Measurements from ENCODE around the gene ABCG2.

GRCh38 chr4:88108747-88109122, 49.7 kb downstream of the ABCG2 start:
- TF ChIP-seq CDX4 (CRISPR knock-in tag; IDR thresholded peaks at IDR 0.05; ENCODE audit: borderline replicate concordance), result no peak
- TF ChIP-seq CTCF (IDR thresholded peaks at IDR 0.05), result no peak
- TF ChIP-seq NR3C1 (CRISPR knock-in tag; conservative IDR thresholded peaks at IDR 0.05; ENCODE audit: low read depth), result no peak
- TF ChIP-seq KAT7 (CRISPR knock-in tag; IDR thresholded peaks at IDR 0.05; ENCODE audit: borderline replicate concordance), result no peak

All from WTC11 (cell line).